ENCODE data around the gene TPP2. TPM values are rescaled to one million over a fixed set of nuclear protein-coding genes. Genes with fewer than 3 reads are reported as not detected.

The TPP2 gene
- total RNA-seq, 1 donor from 2014 or later = 37.6 TPM

DNA sequence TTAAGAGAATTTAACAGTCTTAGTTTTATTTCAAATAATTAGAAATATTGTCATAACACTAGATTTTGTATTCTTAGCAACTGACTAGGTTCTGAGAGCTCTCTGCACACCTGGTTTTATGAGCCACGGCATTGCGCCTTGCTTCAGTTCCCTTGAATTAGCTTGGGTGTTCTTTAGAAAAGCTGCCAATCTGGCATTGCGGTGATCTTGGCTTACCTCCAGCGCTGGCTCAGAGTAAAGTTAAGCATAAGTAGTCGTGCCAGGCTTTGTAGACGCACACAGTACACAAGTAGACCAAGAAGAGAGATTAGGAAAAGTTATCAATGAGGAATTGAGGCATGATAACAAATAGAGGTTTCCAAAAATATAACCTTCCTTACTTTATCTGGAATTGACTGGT is 45.7 kb downstream of the TPP2 start:
- H3K4me2 ChIP-seq (ENCODE audit: low read length) = no peak overlapping the region
- no peak overlapping the region for H3K27ac ChIP-seq (ENCODE audit: low read depth, low read length)
- no peak for TF ChIP-seq EZH2 (IDR thresholded peaks at IDR 0.05; ENCODE audit: insufficient read depth, low read length)
- TF ChIP-seq, protein P1, sequence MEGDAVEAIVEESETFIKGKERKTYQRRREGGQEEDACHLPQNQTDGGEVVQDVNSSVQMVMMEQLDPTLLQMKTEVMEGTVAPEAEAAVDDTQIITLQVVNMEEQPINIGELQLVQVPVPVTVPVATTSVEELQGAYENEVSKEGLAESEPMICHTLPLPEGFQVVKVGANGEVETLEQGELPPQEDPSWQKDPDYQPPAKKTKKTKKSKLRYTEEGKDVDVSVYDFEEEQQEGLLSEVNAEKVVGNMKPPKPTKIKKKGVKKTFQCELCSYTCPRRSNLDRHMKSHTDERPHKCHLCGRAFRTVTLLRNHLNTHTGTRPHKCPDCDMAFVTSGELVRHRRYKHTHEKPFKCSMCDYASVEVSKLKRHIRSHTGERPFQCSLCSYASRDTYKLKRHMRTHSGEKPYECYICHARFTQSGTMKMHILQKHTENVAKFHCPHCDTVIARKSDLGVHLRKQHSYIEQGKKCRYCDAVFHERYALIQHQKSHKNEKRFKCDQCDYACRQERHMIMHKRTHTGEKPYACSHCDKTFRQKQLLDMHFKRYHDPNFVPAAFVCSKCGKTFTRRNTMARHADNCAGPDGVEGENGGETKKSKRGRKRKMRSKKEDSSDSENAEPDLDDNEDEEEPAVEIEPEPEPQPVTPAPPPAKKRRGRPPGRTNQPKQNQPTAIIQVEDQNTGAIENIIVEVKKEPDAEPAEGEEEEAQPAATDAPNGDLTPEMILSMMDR (IDR thresholded peaks at IDR 0.05; ENCODE audit: insufficient read depth, low read depth, low read length) = no peak
- no peak overlapping the region for H3K27ac Mint-ChIP-seq (ENCODE audit: unreplicated experiment)
- no peak overlapping the region for H3K9ac ChIP-seq (ENCODE audit: low read length)
- no peaks in the 10 kb centered on the region for H3K9me3 ChIP-seq (ENCODE audit: insufficient read depth, low read depth, low read length)
- FAIRE-seq (no peak), DNase-seq (ENCODE audit: low read depth) (peak; percentile 12)
- no peaks in the 10 kb centered on the region for H3K9me3 Mint-ChIP-seq (ENCODE audit: unreplicated experiment)
- no peaks in the 10 kb centered on the region for H3K79me2 ChIP-seq (ENCODE audit: insufficient read depth, low read length)
- H4K20me1 ChIP-seq (ENCODE audit: insufficient read depth, low read length) = no peaks in the 10 kb centered on the region
- H3K36me3 Mint-ChIP-seq (ENCODE audit: low read depth, unreplicated experiment) = peaks cover 2% of the 10 kb centered on the region
- no peaks in the 10 kb centered on the region for H3K4me1 ChIP-seq (ENCODE audit: insufficient read depth, low read length)
- peaks cover 6% of the 10 kb centered on the region for H3K4me1 Mint-ChIP-seq (ENCODE audit: low read depth, unreplicated experiment)
- H3K4me3 Mint-ChIP-seq (ENCODE audit: unreplicated experiment) = no peak overlapping the region
- H3K36me3 ChIP-seq (ENCODE audit: insufficient read depth, low read length) = peaks cover 24% of the 10 kb centered on the region
- no peaks in the 10 kb centered on the region for H3K27me3 ChIP-seq (ENCODE audit: insufficient read depth, low read length)
- H2AFZ ChIP-seq (ENCODE audit: low read depth, low read length) = no peak overlapping the region
- no peak overlapping the region for H3K4me3 ChIP-seq (ENCODE audit: insufficient read depth, low read depth, low read length)
- no peaks in the 10 kb centered on the region for H3K27me3 Mint-ChIP-seq (ENCODE audit: low read depth, unreplicated experiment)

DNA sequence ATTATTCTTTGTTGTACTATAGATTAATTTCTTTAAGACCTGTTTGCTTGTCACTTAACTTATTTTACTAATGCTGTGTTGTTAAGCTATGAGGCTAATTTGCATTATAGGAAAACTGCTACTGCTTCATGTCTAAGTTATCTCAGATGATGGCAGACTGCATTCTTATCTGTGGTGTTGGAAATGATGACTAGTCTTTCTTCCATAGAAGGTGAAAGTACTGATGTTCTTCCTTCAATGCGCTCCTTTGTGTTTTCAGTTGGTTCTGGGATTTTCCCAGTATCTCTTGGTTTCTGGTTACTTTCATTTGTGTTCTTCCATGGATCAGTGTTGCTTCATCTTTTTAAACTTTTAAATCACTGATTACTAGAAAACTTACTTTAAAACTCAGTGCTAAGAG is 46.9 kb downstream of the TPP2 start:
- H4K20me1 ChIP-seq (ENCODE audit: insufficient read depth, low read length) = no peaks in the 10 kb centered on the region
- no peak overlapping the region for H3K4me3 Mint-ChIP-seq (ENCODE audit: unreplicated experiment)
- H3K36me3 Mint-ChIP-seq (ENCODE audit: low read depth, unreplicated experiment) = peaks cover 2% of the 10 kb centered on the region
- no peak overlapping the region for H3K4me3 ChIP-seq (ENCODE audit: insufficient read depth, low read depth, low read length)
- H3K27me3 ChIP-seq (ENCODE audit: insufficient read depth, low read length) = no peaks in the 10 kb centered on the region
- TF ChIP-seq, protein P1 (IDR thresholded peaks at IDR 0.05; ENCODE audit: insufficient read depth, low read depth, low read length) = no peak
- TF ChIP-seq EZH2 (IDR thresholded peaks at IDR 0.05; ENCODE audit: insufficient read depth, low read length) = no peak
- H3K79me2 ChIP-seq (ENCODE audit: insufficient read depth, low read length) = no peaks in the 10 kb centered on the region
- H3K9me3 ChIP-seq (ENCODE audit: insufficient read depth, low read depth, low read length) = no peaks in the 10 kb centered on the region
- H3K36me3 ChIP-seq (ENCODE audit: insufficient read depth, low read length) = peaks cover 20% of the 10 kb centered on the region
- DNase-seq (ENCODE audit: low read depth) (peak; percentile 47), FAIRE-seq (peak; percentile 74)
- H3K9me3 Mint-ChIP-seq (ENCODE audit: unreplicated experiment) = no peaks in the 10 kb centered on the region
- no peak overlapping the region for H3K27ac Mint-ChIP-seq (ENCODE audit: unreplicated experiment)
- H3K4me1 ChIP-seq (ENCODE audit: insufficient read depth, low read length) = no peaks in the 10 kb centered on the region
- H3K4me2 ChIP-seq (ENCODE audit: low read length) = no peak overlapping the region
- H3K4me1 Mint-ChIP-seq (ENCODE audit: low read depth, unreplicated experiment) = peaks cover 6% of the 10 kb centered on the region
- no peak overlapping the region for H3K27ac ChIP-seq (ENCODE audit: low read depth, low read length)
- H3K9ac ChIP-seq (ENCODE audit: low read length) = no peak overlapping the region
- H2AFZ ChIP-seq (ENCODE audit: low read depth, low read length) = no peak overlapping the region
- H3K27me3 Mint-ChIP-seq (ENCODE audit: low read depth, unreplicated experiment) = no peaks in the 10 kb centered on the region

DNA sequence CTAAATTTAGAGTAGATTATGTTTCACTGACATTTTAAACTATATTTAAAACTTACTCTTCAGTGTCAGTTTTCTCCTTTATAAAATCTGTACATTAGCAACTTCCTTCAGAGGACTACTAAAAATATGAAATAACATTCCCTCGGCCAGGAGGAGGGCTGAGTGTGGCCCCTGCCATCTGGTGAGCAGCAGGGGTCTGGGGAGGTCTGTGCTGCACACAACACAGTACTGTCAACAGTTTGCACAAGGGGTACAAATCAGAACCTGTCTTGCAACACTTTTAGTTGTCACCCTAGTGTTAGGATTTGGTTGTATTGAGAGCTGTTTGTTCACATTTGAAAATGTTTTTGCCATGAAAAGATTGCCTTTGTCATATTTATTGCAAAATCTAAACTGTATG is 48.9 kb downstream of the TPP2 start:
- no peak overlapping the region for H3K4me2 ChIP-seq (ENCODE audit: low read length)
- peaks cover 2% of the 10 kb centered on the region for H3K36me3 Mint-ChIP-seq (ENCODE audit: low read depth, unreplicated experiment)
- no peak overlapping the region for H3K9ac ChIP-seq (ENCODE audit: low read length)
- no peak overlapping the region for H3K27ac Mint-ChIP-seq (ENCODE audit: unreplicated experiment)
- FAIRE-seq (no peak), DNase-seq (ENCODE audit: low read depth) (no peak)
- no peaks in the 10 kb centered on the region for H3K9me3 ChIP-seq (ENCODE audit: insufficient read depth, low read depth, low read length)
- H2AFZ ChIP-seq (ENCODE audit: low read depth, low read length) = no peak overlapping the region
- H3K27ac ChIP-seq (ENCODE audit: low read depth, low read length) = no peak overlapping the region
- H3K4me3 ChIP-seq (ENCODE audit: insufficient read depth, low read depth, low read length) = no peak overlapping the region
- no peaks in the 10 kb centered on the region for H3K79me2 ChIP-seq (ENCODE audit: insufficient read depth, low read length)
- no peaks in the 10 kb centered on the region for H3K4me1 ChIP-seq (ENCODE audit: insufficient read depth, low read length)
- TF ChIP-seq, protein P1 (IDR thresholded peaks at IDR 0.05; ENCODE audit: insufficient read depth, low read depth, low read length) = no peak
- no peak for TF ChIP-seq EZH2 (IDR thresholded peaks at IDR 0.05; ENCODE audit: insufficient read depth, low read length)
- no peaks in the 10 kb centered on the region for H4K20me1 ChIP-seq (ENCODE audit: insufficient read depth, low read length)
- H3K36me3 ChIP-seq (ENCODE audit: insufficient read depth, low read length) = peaks cover 22% of the 10 kb centered on the region
- no peak overlapping the region for H3K4me3 Mint-ChIP-seq (ENCODE audit: unreplicated experiment)
- H3K27me3 ChIP-seq (ENCODE audit: insufficient read depth, low read length) = no peaks in the 10 kb centered on the region
- H3K27me3 Mint-ChIP-seq (ENCODE audit: low read depth, unreplicated experiment) = no peaks in the 10 kb centered on the region
- no peaks in the 10 kb centered on the region for H3K9me3 Mint-ChIP-seq (ENCODE audit: unreplicated experiment)
- peaks cover 8% of the 10 kb centered on the region for H3K4me1 Mint-ChIP-seq (ENCODE audit: low read depth, unreplicated experiment)

All from astrocyte (in vitro differentiated cells and primary cell).